SK-N-SH treated with all-trans-retinoic acid at 6 μM for 48 hours (cell line): ENCODE data around the gene SSNA1.

Experiments used
- ATAC-seq: fragments of 200-7000 bp; cut with Tn5 transposase; 3 replicates; pipeline ENCODE4 v1.9.1; 2020; ENCODE audit warnings: mild to moderate bottlenecking, moderate library complexity
- BACH2 ChIP-seq: fragments of 250-450 bp; sonication (Bioruptor Pico); IDR thresholded peaks from 2 replicates; pipeline ENCODE4 v1.9.0; 2021; ENCODE audit warnings: mild to moderate bottlenecking, borderline replicate concordance
- CSDC2 ChIP-seq: fragments of 250-450 bp; sonication (Bioruptor Pico); IDR thresholded peaks from 2 replicates; pipeline ENCODE4 v1.5.0; 2020; ENCODE audit warnings: mild to moderate bottlenecking, moderate library complexity
- GLIS3 ChIP-seq: fragments of 250-450 bp; sonication (Bioruptor Pico); IDR thresholded peaks from 2 replicates; pipeline ENCODE4 v1.5.0; 2020; ENCODE audit warnings: mild to moderate bottlenecking, moderate library complexity
- ISL1 ChIP-seq: fragments of 250-450 bp; sonication (Bioruptor Pico); IDR thresholded peaks from 2 replicates; pipeline ENCODE4 v2.1.2; 2022; ENCODE audit warnings: mild to moderate bottlenecking, moderate library complexity
- PPARA ChIP-seq: fragments of 250-450 bp; sonication (Bioruptor Pico); IDR thresholded peaks from 2 replicates; pipeline ENCODE4 v1.5.0; 2020; ENCODE audit warnings: mild to moderate bottlenecking, borderline replicate concordance
- RARB ChIP-seq: fragments of 250-450 bp; sonication (Bioruptor Pico); IDR thresholded peaks from 2 replicates; pipeline ENCODE4 v1.8.0; 2021; ENCODE audit warnings: mild to moderate bottlenecking, moderate library complexity
- SNAI2 ChIP-seq: fragments of 250-450 bp; sonication (Bioruptor Pico); IDR thresholded peaks from 2 replicates; pipeline ENCODE4 v1.5.0; 2020; ENCODE audit warnings: mild to moderate bottlenecking, moderate library complexity
- TCF4 ChIP-seq: fragments of 250-450 bp; sonication (Bioruptor Pico); IDR thresholded peaks from 2 replicates; pipeline ENCODE4 v1.8.0; 2021; ENCODE audit warnings: mild to moderate bottlenecking, moderate library complexity, borderline replicate concordance
- ZFP3 ChIP-seq: fragments of 250-450 bp; sonication (Bioruptor Pico); IDR thresholded peaks from 2 replicates; pipeline ENCODE4 v1.5.0; 2020; ENCODE audit warnings: mild to moderate bottlenecking, moderate library complexity
- ZNF565 ChIP-seq: fragments of 450-650 bp; formaldehyde crosslinking; conservative IDR thresholded peaks from 2 replicates; pipeline ENCODE4 v1.5.0; 2020; ENCODE audit warnings: low read depth, mild to moderate bottlenecking, moderate library complexity
- ZNF8 ChIP-seq: fragments of 450-650 bp; formaldehyde crosslinking; IDR thresholded peaks from 2 replicates; pipeline ENCODE4 v1.5.0; 2020; ENCODE audit warnings: mild to moderate bottlenecking, moderate library complexity
- TF ChIP-seq, protein P1 (sequence below): fragments of 250-450 bp; sonication (Bioruptor Pico); IDR thresholded peaks from 2 replicates; pipeline ENCODE4 v1.5.1; 2020; ENCODE audit warnings: low read depth, mild to moderate bottlenecking, moderate library complexity
- TF ChIP-seq, protein P2 (sequence below): fragments of 250-450 bp; sonication (Bioruptor Pico); IDR thresholded peaks from 2 replicates; pipeline ENCODE4 v1.5.1; 2021; ENCODE audit warnings: mild to moderate bottlenecking, moderate library complexity
- TF ChIP-seq, protein P3 (sequence below): fragments of 250-450 bp; sonication (Bioruptor Pico); IDR thresholded peaks from 2 replicates; pipeline ENCODE4 v1.5.0; 2020; ENCODE audit warnings: mild to moderate bottlenecking, moderate library complexity

Gene SSNA1

DNA sequence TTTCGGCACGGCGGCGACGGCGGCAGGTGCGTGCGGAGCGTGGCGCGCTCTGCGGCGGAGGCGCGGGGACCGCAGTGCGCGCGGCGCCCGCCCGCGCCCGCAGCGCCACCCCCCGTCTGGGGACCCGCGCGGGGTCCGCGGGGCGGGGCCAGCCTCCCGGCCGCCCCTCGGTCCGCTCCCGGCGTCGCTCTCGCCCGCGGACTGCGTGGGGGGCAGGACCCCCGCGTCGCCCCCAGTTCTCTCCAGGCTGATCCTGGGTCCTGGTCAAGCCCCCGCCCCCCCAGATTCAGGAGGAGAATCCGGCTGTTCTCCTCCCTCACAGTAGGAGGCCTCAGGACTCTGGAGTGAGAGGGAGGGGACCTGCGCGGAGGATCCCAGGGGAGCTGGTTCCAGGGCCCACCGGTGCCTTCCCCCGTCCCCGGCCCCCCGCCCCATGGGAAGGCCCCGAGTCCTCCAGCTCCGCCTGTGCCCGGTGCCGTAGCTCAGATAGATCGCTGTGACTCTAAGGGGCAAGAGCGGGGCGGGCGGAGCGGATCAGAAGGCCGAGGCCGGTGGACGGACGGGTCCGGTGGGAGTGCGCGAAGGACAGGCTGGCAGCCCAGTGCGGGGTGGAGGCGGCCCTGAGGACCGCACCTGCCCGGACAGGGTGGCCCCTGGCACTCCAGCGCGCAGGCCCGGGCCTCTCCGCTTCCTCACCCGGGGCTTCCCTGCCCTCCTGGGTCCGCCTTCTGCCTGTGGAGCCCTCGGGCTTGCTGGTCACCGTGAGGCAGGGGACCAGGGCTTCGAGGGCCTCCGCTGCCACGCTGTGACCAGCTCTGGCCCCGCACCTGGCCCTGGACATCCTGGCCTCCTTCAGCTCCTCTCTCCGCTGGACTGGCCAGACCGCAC lies 34.0 kb downstream of the SSNA1 start, which contains the start of gene RNF208:
Gene RNF208 (minus strand): TSS at position 51 of the 888 bp plus-strand sequence. CDS start 1,028 bp downstream, outside the sequence.
- peak; percentile 7 for ATAC-seq

DNA sequence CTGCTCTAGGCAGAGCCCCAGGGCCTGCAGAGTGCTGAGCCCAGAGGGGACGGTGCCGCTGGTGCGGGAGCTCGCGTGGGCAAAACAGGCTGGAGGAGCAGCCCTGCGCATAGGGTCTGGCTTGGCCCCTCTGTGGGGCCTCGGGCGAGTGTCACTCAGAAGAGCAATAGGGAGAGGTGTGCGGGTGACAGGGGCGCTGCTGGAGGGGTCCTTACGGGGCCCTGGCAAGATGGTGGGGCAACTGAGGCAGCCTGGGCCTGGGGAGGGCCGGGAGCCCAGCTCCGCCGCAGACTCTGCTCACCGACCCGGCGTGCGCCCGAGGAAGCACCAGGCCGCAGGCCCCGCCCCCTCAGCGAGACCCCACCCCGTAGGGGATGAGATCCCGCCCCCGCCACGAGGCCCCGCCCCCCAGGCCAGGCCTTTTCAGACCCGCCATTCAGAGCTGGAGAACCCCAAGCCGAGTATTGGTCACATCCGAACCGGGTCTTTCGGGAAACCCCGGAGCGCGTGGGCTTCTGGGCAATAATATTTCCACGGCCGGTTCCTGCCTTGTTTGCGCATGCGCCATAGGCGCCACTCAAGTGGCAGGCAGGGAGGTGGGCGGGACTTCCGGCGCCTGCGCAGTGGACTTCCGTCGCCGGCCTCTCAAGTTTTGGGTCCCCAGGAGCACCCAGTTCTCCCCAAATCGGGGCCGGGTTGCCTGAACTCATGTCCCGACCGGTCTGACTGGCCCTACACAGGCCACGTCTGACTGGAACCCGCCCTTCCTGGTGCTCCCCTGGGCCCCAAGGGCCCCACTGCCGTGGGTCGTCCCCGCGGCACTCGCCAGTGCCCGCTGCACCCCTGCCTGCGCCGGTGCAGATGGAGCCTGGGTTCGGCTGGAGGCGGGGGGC lies 34.8 kb downstream of the SSNA1 start:
- 0 out of 2 replicates have a peak, but pooled peaks have one; percentile 19 for TF ChIP-seq GLIS3 (CRISPR knock-in tag)
- TF ChIP-seq, protein P1, sequence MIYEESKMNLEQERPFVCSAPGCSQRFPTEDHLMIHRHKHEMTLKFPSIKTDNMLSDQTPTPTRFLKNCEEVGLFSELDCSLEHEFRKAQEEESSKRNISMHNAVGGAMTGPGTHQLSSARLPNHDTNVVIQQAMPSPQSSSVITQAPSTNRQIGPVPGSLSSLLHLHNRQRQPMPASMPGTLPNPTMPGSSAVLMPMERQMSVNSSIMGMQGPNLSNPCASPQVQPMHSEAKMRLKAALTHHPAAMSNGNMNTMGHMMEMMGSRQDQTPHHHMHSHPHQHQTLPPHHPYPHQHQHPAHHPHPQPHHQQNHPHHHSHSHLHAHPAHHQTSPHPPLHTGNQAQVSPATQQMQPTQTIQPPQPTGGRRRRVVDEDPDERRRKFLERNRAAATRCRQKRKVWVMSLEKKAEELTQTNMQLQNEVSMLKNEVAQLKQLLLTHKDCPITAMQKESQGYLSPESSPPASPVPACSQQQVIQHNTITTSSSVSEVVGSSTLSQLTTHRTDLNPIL, result no peak
- TF ChIP-seq, protein P2, sequence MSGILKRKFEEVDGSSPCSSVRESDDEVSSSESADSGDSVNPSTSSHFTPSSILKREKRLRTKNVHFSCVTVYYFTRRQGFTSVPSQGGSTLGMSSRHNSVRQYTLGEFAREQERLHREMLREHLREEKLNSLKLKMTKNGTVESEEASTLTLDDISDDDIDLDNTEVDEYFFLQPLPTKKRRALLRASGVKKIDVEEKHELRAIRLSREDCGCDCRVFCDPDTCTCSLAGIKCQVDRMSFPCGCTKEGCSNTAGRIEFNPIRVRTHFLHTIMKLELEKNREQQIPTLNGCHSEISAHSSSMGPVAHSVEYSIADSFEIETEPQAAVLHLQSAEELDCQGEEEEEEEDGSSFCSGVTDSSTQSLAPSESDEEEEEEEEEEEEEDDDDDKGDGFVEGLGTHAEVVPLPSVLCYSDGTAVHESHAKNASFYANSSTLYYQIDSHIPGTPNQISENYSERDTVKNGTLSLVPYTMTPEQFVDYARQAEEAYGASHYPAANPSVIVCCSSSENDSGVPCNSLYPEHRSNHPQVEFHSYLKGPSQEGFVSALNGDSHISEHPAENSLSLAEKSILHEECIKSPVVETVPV (CRISPR knock-in tag), result no peak
- TF ChIP-seq RARB (CRISPR knock-in tag), result no peak
- peak; percentile 78 for ATAC-seq

More for the DNA sequence above, 34.0 kb downstream of the SSNA1 start, which contains the start of gene RNF208:
- TF ChIP-seq, protein P3, sequence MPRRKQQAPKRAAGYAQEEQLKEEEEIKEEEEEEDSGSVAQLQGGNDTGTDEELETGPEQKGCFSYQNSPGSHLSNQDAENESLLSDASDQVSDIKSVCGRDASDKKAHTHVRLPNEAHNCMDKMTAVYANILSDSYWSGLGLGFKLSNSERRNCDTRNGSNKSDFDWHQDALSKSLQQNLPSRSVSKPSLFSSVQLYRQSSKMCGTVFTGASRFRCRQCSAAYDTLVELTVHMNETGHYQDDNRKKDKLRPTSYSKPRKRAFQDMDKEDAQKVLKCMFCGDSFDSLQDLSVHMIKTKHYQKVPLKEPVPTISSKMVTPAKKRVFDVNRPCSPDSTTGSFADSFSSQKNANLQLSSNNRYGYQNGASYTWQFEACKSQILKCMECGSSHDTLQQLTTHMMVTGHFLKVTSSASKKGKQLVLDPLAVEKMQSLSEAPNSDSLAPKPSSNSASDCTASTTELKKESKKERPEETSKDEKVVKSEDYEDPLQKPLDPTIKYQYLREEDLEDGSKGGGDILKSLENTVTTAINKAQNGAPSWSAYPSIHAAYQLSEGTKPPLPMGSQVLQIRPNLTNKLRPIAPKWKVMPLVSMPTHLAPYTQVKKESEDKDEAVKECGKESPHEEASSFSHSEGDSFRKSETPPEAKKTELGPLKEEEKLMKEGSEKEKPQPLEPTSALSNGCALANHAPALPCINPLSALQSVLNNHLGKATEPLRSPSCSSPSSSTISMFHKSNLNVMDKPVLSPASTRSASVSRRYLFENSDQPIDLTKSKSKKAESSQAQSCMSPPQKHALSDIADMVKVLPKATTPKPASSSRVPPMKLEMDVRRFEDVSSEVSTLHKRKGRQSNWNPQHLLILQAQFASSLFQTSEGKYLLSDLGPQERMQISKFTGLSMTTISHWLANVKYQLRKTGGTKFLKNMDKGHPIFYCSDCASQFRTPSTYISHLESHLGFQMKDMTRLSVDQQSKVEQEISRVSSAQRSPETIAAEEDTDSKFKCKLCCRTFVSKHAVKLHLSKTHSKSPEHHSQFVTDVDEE (CRISPR knock-in tag), result no peak
- TF ChIP-seq, protein P1, result no peak

DNA sequence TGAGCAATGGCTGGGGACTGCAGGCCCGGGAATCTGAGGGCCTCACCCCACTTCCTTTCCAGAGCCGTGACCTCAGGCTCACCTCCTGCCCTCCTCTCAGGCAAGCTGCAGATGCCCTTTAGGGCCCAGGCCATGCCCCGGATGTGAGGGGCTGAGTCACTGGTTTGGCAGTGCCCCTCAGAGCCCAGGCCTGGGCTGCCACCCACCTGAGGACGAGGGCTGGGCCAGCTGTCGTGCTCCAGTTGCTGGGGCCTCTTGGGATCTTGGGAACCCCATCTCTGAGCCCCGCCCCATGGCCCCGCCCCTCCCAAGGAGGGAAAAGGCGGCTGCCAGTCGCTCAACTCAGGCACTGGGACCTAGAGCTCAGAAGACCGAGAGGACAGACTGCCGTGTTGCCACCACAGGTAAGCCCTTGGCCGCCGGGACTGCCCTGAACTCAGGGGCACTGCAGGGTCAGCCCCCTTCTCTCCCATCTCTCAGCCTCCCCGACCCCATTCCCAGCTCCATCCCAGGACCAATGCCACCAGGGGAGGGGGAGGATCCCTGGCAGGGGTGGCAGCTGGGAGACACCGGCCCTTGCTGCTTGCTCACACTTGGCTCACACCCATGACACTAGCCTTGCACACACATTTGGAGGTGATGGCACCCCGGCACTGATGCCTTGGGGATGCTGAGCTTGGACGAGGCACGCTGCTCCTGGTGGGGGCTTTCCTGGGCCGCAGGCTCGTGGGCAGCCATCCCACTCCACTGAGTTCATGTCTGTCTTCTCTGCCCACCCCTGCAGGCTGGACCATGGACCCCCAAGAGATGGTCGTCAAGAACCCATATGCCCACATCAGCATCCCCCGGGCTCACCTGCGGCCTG lies 36.6 kb downstream of the SSNA1 start, which contains the start of gene CYSRT1:
Gene CYSRT1 (plus strand): TSS at position 345 of the 865 bp plus-strand sequence. CDS start 448 bp downstream, at position 793.
- no peak for TF ChIP-seq ZFP3 (CRISPR knock-in tag)
- TF ChIP-seq ISL1 (CRISPR knock-in tag), result no peak
- no peak for TF ChIP-seq ZNF565 (CRISPR knock-in tag)
- no peak for TF ChIP-seq ZNF8 (CRISPR knock-in tag)
- no peak for TF ChIP-seq CSDC2
- TF ChIP-seq RARB (CRISPR knock-in tag), result no peak
- TF ChIP-seq SNAI2 (CRISPR knock-in tag), result no peak
- TF ChIP-seq PPARA, result no peak
- no peak for TF ChIP-seq TCF4
- no peak for TF ChIP-seq BACH2 (CRISPR knock-in tag)
- TF ChIP-seq, protein P2 (CRISPR knock-in tag), result no peak
- TF ChIP-seq, protein P1, result no peak
- ATAC-seq, result no peak
